Tibial nerve (tissue), 4 donors: ENCODE results near the gene TRPM1.

Source experiments
- EP300 ChIP-seq, 2 donors: sonication (generic); formaldehyde crosslinking; IDR thresholded peaks; one replicate each; pipeline ENCODE4 v1.6.1; 2017; ENCODE audit warnings: antibody characterized with exemption in 2 of 2, mild to moderate bottlenecking in 1 of 2
- POLR2A ChIP-seq, 2 donors: fragments of 450-650 bp; IDR thresholded peaks; one replicate each; pipeline ENCODE4 v1.6.1; 2017; ENCODE audit warnings: antibody characterized with exemption in 2 of 2, mild to moderate bottlenecking in 2 of 2, moderate library complexity in 2 of 2
- TF ChIP-seq, protein P1 (sequence below), 5 experiments: fragments of 200-600 bp in 3 of 5; fragments of 450-650 bp in 2 of 5; sonication (generic) in 3 of 5; IDR thresholded peaks; one replicate each; pipeline ENCODE4 v1.5.1; 2016 to 2019; ENCODE audit warnings: antibody characterized with exemption in 5 of 5, mild to moderate bottlenecking in 3 of 5, moderate library complexity in 2 of 5

DNA sequence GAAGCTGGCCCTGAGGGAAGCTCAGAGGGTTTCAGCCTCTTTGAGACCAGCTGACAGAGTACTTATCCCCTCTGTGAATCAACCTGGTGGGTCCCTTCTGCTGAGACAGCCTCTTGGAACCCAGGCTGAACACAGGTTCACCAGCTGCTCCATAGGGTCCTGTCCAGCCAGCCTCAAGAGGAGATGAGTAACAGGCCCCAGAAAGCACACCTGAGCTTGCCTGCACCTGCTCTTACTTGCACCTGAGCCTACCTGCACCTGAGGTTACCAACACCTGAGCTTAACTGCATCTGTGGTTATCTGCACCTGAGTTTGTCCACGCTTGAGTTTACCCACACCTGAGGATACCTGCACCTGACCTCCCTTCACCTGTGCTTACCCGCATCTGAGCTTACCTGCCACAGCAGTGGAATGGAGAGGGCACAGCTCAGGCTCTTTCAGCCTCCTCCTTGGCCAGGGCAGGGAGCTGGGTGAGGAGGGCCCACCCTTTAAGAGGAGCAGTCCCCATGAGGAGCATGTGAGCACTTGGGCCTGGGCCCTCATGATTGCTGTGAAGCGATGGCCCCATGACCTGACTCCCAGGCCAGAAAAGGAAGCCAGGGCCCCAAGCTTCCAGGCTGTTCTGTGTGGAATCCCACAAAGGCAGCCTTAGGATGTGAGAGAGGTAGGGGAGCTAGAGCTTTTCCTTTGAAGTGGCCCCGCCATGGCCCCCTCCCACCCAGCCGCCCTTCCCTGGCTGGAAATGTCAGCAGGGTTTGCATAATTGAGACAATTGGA, at the start of gene TRPM1:
- TF ChIP-seq, protein P1, sequence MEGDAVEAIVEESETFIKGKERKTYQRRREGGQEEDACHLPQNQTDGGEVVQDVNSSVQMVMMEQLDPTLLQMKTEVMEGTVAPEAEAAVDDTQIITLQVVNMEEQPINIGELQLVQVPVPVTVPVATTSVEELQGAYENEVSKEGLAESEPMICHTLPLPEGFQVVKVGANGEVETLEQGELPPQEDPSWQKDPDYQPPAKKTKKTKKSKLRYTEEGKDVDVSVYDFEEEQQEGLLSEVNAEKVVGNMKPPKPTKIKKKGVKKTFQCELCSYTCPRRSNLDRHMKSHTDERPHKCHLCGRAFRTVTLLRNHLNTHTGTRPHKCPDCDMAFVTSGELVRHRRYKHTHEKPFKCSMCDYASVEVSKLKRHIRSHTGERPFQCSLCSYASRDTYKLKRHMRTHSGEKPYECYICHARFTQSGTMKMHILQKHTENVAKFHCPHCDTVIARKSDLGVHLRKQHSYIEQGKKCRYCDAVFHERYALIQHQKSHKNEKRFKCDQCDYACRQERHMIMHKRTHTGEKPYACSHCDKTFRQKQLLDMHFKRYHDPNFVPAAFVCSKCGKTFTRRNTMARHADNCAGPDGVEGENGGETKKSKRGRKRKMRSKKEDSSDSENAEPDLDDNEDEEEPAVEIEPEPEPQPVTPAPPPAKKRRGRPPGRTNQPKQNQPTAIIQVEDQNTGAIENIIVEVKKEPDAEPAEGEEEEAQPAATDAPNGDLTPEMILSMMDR (IDR thresholded peaks at IDR 0.05), result no peak
- TF ChIP-seq EP300 (IDR thresholded peaks at IDR 0.05) (no peak), POLR2A (IDR thresholded peaks at IDR 0.05) (no peak)
